ENCODE measurements around the gene CASTOR1. TPM values are rescaled to one million over a fixed set of nuclear protein-coding genes. Genes with fewer than 3 reads are reported as not detected.

CASTOR1 gene
- total RNA-seq, 1 donor from 2014 or later: 13.4 TPM

DNA sequence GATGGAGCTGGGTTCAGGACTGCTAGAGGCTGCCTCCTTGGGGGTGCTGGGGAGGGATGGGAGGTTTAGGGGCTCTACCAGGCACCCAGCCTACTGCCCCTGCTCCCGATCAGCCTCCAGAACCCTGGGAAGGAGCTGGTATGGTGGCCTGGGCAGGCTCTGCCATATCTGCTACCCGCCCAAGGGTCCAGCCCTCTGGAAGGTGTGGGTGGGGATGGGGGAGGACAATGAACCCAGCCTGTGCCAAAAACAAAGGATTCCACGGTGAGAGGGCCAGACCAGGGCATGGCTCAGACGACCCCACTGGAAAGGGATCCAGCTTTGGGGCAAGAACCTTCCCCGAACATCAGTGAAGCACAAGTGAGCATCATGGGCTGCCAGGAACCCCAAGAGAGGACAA, 3.0 kb downstream of the CASTOR1 start:
- DNase-seq (ENCODE audit: extremely low read depth, low read depth, low spot score): no peak

- no peak for DNase-seq (ENCODE audit: extremely low read depth, low read depth, low spot score)
Observed at GRCh38 chr22:30285846-30286200, 3.5 kb downstream of the CASTOR1 start.

DNA sequence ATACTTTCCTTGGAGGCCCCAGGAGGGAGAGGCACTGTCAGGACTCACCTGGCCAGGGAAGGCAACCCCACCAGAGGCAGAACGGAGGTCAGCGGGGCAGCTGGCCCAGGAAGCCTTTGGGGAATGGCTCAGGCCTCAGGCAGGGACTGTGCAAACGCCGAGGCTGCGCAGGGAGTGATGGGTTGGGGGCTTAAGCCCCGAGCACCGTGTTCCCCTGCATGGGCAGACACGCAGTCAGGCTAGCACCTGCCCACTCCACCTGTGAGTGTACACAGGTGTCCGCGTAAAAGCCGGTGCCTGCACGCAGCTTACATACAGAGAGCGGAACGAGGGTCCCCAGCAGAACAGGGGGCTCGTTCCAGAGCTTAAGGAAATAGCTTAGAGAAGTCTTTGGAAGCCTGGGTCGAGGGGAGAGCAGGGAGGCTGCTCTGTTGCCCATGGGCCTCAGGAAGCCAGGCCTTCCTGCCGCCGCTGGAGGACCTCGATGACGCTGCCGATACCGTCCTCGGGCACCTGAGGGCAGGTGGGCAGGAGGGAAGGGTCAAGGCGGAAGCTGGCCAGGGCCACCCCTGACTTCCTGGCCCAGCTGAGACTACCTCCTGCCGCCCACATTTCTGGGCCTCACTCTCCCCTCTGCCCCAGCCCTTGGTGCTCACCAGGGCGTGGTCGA, 4.0 kb downstream of the CASTOR1 start:
- DNase-seq (ENCODE audit: extremely low read depth, low read depth, low spot score): no peak

- no peak for DNase-seq (ENCODE audit: extremely low read depth, low read depth, low spot score)
Observed at GRCh38 chr22:30284666-30285065, 4.6 kb downstream of the CASTOR1 start.

GRCh38 chr22:30284172-30284571, 5.1 kb downstream of the CASTOR1 start:
- no peak for DNase-seq (ENCODE audit: extremely low read depth, low read depth, low spot score)

DNA sequence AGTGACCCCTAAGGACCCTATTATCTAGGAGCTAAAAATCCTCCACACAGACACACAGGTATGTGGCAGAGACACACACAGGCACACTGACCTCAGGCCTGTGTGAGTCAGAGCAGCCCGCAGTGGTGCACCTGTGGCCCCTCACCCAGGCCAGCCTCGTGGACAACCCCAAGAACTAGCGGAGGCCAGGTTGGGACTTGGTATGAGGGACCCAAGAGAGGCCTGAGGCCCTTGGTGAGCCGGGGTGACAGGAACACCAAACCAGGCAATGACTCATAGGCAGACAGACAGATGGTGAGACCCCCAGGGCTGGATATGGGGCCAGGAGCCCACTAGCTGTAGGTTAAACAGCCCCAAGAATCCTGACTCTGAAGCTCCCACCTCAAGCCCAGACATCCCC, 6.0 kb downstream of the CASTOR1 start:
- DNase-seq (ENCODE audit: extremely low read depth, low read depth, low spot score): no peak

DNA sequence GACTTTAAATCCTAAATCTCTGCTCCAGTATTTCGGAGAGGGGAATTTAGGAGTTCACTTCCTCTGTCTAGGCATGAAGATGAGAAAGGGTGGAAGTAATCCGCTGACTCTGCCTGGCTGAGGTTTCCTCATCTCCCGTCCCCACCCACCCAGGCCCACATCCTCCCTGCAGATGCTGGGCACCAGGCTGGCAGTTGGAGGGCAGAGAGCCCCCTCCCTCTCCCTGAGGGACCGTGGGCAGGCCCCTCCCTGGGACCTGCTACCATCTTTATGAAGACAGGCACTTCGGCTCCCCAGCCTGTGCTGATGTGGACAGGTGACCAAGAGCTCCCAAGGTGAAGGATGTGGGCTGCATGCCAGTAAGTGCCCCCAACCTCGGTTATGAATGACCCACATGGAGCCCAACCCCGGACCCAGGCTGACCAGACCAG, 6.7 kb downstream of the CASTOR1 start:
- DNase-seq (ENCODE audit: extremely low read depth, low read depth, low spot score): no peak

GRCh38 chr22:30280505-30280904, 8.8 kb downstream of the CASTOR1 start:
- DNase-seq (ENCODE audit: extremely low read depth, low read depth, low spot score): no peak

DNA sequence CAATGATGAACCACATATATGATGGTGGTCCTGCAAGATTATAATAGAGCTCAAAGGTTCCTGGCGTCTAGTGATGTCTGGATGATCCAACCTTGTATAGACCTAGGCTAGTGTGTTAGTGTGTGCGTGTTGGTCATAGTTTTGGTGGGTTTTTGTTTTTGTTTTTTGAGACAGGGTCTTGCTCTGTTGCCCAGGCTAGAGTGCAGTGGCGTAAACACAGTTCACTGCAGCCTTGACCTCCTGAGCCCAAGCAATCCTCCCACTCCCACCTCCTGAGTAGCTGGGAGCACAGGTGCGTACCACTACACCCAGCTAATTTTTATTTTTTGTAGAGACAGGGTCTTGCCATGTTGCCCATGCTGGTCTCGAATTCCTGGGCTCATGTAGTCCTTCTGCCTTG, 9.4 kb downstream of the CASTOR1 start:
- DNase-seq (ENCODE audit: extremely low read depth, low read depth, low spot score): no peak

DNA sequence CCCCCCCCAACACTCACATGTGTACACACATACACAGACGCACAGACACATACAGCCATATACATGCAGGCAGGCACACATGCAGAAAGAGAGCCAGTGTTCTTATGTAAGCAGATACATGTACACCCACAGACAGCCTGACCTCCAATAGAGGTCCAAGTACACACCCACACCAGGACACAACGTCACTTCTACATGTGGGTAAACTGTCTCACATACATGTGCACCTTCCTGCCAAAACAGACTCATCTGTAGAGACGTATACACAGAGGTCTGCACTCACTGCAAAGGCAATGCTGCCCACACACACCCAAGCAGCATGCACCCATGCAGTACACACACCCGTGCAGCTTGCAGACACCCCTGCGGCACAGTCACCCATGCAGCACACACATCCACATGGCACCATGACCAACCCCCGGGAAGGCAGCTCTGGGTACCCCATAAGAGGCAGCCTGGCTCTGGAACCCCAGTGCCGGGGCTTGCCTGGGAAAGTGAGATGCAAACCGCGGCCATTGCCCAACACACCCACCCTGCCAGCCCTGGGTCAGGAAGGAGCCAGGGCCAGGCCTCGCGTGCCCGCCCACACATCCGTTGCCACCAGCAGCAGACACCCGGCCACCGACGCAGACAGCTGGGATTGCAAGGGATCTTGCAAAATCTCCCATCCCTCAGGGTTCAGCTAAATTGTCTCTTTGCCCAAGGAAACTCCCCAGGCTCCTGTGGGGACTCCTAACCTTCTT, 10.1 kb downstream of the CASTOR1 start:
- no peak for DNase-seq (ENCODE audit: extremely low read depth, low read depth, low spot score)

- no peak for DNase-seq (ENCODE audit: extremely low read depth, low read depth, low spot score)
Observed at GRCh38 chr22:30277547-30278344, 11.6 kb downstream of the CASTOR1 start.

DNA sequence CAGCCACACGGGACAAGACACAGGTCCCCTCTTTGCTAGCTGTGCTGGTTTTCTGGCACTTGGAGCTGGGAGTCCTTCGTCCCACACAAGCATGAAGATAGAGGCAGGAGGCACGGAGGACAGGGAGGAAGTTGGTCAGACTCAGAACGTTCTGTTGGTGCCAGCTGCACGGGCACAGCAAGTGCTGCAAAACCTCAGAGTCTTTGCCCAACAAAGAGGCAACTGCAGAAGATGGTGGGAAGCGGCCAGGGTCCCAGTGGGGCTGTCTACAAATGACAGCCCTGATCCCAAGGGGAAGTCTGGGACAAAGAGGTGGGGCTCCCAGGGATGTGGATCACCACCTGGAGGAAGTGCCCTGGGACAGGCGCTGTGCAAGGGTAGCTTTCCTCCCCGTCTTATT, 13.3 kb downstream of the CASTOR1 start:
- no peak for DNase-seq (ENCODE audit: extremely low read depth, low read depth, low spot score)

- DNase-seq (ENCODE audit: extremely low read depth, low read depth, low spot score): no peak
Observed at GRCh38 chr22:30275625-30276024, 13.7 kb downstream of the CASTOR1 start.

DNA sequence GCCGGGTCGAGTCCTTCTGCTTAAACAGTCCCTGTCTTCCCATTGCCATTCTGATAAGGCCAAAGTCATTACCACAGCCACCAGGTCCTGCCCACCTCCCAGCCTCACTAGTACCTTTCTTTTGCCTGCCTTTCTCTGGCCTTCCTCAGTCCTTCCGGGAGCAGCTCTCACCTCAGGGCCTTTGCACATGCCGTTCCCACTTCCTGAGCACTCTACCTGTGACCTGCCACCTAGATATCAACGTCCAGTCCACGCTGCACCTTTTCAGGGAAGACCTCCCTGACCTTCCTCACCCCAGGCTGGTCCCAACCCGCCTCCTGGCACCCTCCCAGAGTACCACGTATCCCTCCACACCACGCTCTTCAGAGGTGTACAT, 14.9 kb downstream of the CASTOR1 start:
- no peak for DNase-seq (ENCODE audit: extremely low read depth, low read depth, low spot score)

- DNase-seq (ENCODE audit: extremely low read depth, low read depth, low spot score): no peak
Observed at GRCh38 chr22:30273711-30274436, 15.4 kb downstream of the CASTOR1 start.

DNA sequence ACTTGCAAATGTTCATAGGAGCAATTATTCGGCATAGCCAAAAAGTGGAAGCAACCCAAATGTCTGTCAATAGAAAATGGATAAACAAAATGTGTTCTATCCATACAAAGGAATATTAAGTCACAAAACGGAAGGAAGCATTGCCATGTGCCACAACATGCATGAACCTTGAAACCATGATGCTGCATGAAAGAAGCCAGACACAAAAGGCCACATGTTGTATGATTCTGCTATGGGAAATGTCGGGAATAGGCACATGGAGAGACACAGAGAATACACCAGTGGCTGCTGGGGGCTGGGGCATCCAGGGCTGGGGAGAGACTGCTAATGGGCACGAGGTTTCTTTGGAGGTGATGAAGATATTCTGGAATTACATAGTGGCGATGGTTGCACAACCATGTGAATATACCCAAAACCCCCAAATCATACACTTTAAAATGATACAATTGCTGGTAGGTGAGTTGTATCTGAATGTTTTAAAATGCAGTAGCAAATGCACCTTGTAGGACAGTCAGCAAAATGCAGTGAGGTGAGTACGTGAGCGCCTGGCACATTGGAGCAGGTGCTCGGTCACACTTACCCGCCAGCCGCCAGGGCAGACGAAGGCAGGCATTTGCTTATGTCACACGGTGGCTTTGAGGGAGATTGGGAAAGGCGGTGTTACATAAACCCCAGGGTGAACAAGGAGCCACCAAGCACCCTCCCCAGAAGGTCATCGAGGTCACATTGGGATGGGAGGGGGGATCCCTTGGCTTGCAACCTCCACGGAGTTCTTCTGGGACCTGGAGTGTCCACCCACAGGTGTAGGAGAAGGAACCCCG, 16.3 kb downstream of the CASTOR1 start:
- no peak for DNase-seq (ENCODE audit: extremely low read depth, low read depth, low spot score)

- DNase-seq (ENCODE audit: extremely low read depth, low read depth, low spot score): no peak
Observed at GRCh38 chr22:30270832-30271231, 18.5 kb downstream of the CASTOR1 start.

DNA sequence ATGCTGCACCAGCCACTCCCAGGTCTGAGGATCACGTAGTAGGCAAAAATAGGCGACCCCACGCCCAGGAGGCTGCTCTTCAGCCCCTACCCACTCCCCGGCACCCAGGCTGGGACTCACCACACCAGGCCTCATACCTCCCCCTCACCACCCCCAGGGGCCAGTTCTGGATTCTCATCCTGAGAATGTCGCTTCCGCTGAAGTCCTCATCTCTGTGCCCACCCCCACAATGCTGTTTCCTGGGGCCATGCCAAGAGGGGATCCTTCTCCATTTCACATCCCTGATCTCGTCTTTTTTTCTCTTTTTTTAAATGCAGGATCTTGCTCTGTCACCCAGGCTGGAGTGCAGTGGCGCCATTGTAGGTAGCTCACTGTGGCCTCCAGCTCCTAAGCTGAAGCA, 21.0 kb downstream of the CASTOR1 start:
- DNase-seq (ENCODE audit: extremely low read depth, low read depth, low spot score): no peak

- no peak for DNase-seq (ENCODE audit: extremely low read depth, low read depth, low spot score)
Observed at GRCh38 chr22:30267382-30268302, 21.7 kb downstream of the CASTOR1 start.

Measured in glomerular endothelial cell (primary cell).